HCT116 (cell line): ENCODE data around the gene RTKN2. TPM values are rescaled to one million over a fixed set of nuclear protein-coding genes. Genes with fewer than 3 reads are reported as not detected.

Experiments
- ATAC-seq: fragments of 200-7000 bp; cut with Tn5 transposase; 2 replicates; pipeline ENCODE4 v1.9.1; 2020; ENCODE audit warnings: mild to moderate bottlenecking, moderate library complexity
- BruUV-seq: library from RNA; stranded (reverse); fragments of 400-500 nt; replicated peaks from 2 replicates; lab custom pipeline; 2021; lab: Mats Ljungman, UMichigan
- CTCF ChIA-PET: fragments of 300-600 bp; sonication (Branson Sonifier 250); formaldehyde crosslinking; loops from one replicate; lab custom pipeline; 2021; ENCODE audit warnings: antibody characterized with exemption; lab: Charles Lee
- POLR2A ChIA-PET: fragments of 300-600, 350-600 bp; sonication (Branson Sonifier 250); formaldehyde crosslinking; loops from one replicate; lab custom pipeline; 2021; ENCODE audit warnings: antibody characterized with exemption; lab: Charles Lee
- RAD21 ChIA-PET, 2 experiments: fragments of 300-600 bp; sonication (Branson Sonifier 250); formaldehyde crosslinking; loops; one replicate each; lab custom pipeline; 2023; ENCODE audit warnings: low total read pairs in 2 of 2; ENCODE audit not compliant: uncharacterized antibody in 2 of 2, unreplicated experiment in 2 of 2, low non-redundant PET in 1 of 2; lab: Charles Lee
- DNase-seq: peaks from one replicate; pipeline ENCODE4 v3.0.0-alpha.2; 2010; ENCODE audit warnings: low read depth, low spot score
- H2AFZ ChIP-seq: fragments of 200-600 bp; shearing (Covaris generic), sonication (generic); 2 replicates; pipeline ENCODE4 v1.6.1; 2017; ENCODE audit warnings: low read depth, mixed run types, mixed read lengths, antibody characterized with exemption, low read length; ENCODE audit not compliant: poor library complexity, severe bottlenecking
- H3K27ac ChIP-seq: 2 replicates; pipeline ENCODE4 v1.5.1; 2012; ENCODE audit warnings: low read depth, low read length
- H3K27me3 ChIP-seq: fragments of 200-600 bp; sonication (generic); 2 replicates; pipeline ENCODE4 v1.6.1; 2016; ENCODE audit warnings: mixed run types, low read length, mixed read lengths; ENCODE audit not compliant: insufficient read depth
- H3K36me3 ChIP-seq, 2 experiments: fragments of 200-500 bp in 1 of 2; fragments of 200-600 bp in 1 of 2; sonication (Bioruptor generic) in 1 of 2; sonication (generic) in 1 of 2; 2 replicates each; pipeline versions ENCODE4 v1.5.1 to v1.6.1; 2014 to 2016; ENCODE audit warnings: low read length in 2 of 2, inconsistent platforms in 1 of 2, mixed read lengths in 1 of 2, mixed run types in 1 of 2; ENCODE audit not compliant: insufficient read depth in 2 of 2, control insufficient read depth in 1 of 2
- H3K4me1 ChIP-seq, 2 experiments: fragments of 200-600 bp in 1 of 2; sonication (generic) in 1 of 2; 2 replicates each; pipeline versions ENCODE4 v1.5.1 to v1.6.1; 2012 to 2017; ENCODE audit warnings: low read length in 2 of 2, inconsistent platforms in 1 of 2, mild to moderate bottlenecking in 1 of 2, mixed read lengths in 1 of 2, mixed run types in 1 of 2, moderate library complexity in 1 of 2; ENCODE audit not compliant: insufficient read depth in 2 of 2, control insufficient read depth in 1 of 2
- H3K4me2 ChIP-seq: fragments of 200-600 bp; sonication (generic); 2 replicates; pipeline ENCODE4 v1.6.1; 2017; ENCODE audit warnings: mixed run types, low read length, mixed read lengths
- H3K4me3 ChIP-seq, 2 experiments: fragments of 200-600 bp in 1 of 2; sonication (generic) in 1 of 2; replicated peaks in 1 of 2; 2 replicates each; pipeline ENCODE4 v1.5.1; 2011 to 2016; ENCODE audit warnings: low read length in 2 of 2, control low read depth in 1 of 2, low read depth in 1 of 2, mild to moderate bottlenecking in 1 of 2, mixed read lengths in 1 of 2, mixed run types in 1 of 2
- H3K79me2 ChIP-seq: fragments of 200-600 bp; sonication (generic); 2 replicates; pipeline ENCODE4 v1.6.1; 2017; ENCODE audit warnings: mild to moderate bottlenecking, mixed run types, low read length, moderate library complexity, mixed read lengths; ENCODE audit not compliant: insufficient read depth
- H3K9ac ChIP-seq: fragments of 200-600 bp; sonication (generic); 2 replicates; pipeline ENCODE4 v1.6.1; 2016; ENCODE audit warnings: low read length, mixed read lengths
- H3K9me2 ChIP-seq: fragments of 200-600 bp; sonication (generic), shearing (Covaris generic); 2 replicates; pipeline ENCODE4 v1.6.1; 2017; ENCODE audit warnings: mixed run types, mild to moderate bottlenecking, moderate library complexity; ENCODE audit not compliant: insufficient read depth
- H3K9me3 ChIP-seq, 2 experiments: fragments of 200-500 bp in 1 of 2; fragments of 200-600 bp in 1 of 2; sonication (Bioruptor generic) in 1 of 2; sonication (generic) in 1 of 2; 2 replicates each; pipeline ENCODE4 v1.6.1; 2014 to 2017; ENCODE audit warnings: low read length in 2 of 2, mixed read lengths in 2 of 2, inconsistent platforms in 1 of 2, low read depth in 1 of 2, mild to moderate bottlenecking in 1 of 2, mixed run types in 1 of 2, moderate library complexity in 1 of 2; ENCODE audit not compliant: control insufficient read depth in 1 of 2, insufficient read depth in 1 of 2
- H4K20me1 ChIP-seq: fragments of 200-600 bp; sonication (generic), shearing (Covaris generic); 2 replicates; pipeline ENCODE4 v1.6.1; 2017; ENCODE audit warnings: mixed run types, mild to moderate bottlenecking, moderate library complexity; ENCODE audit not compliant: insufficient read depth
- ATF3 ChIP-seq: IDR thresholded peaks from 2 replicates; pipeline ENCODE4 v1.6.1; 2012
- ELF1 ChIP-seq: IDR thresholded peaks from 2 replicates; pipeline ENCODE4 v1.6.1; 2012; ENCODE audit warnings: low read depth, borderline replicate concordance
- EZH2 ChIP-seq: fragments of 200-600 bp; sonication (generic); IDR thresholded peaks from 2 replicates; pipeline ENCODE4 v1.6.1; 2017; ENCODE audit warnings: antibody characterized with exemption, mixed run types
- POLR2A ChIP-seq: IDR thresholded peaks from 2 replicates; pipeline ENCODE4 v1.7.0; 2011; ENCODE audit warnings: borderline replicate concordance; ENCODE audit not compliant: insufficient read depth, insufficient read length; ENCODE audit errors: extremely low read depth
- POLR2AphosphoS5 ChIP-seq: IDR thresholded peaks from 2 replicates; pipeline ENCODE4 v1.6.1; 2011; ENCODE audit warnings: mild to moderate bottlenecking, low read depth, low read length, moderate library complexity
- RAD21 ChIP-seq: IDR thresholded peaks from 2 replicates; pipeline ENCODE4 v1.6.1; 2012; ENCODE audit warnings: low read depth, mild to moderate bottlenecking
- REST ChIP-seq: IDR thresholded peaks from 2 replicates; pipeline ENCODE4 v1.6.1; 2012; ENCODE audit warnings: low read depth
- SIN3A ChIP-seq: IDR thresholded peaks from 2 replicates; pipeline ENCODE4 v1.6.1; 2012; ENCODE audit warnings: low read depth
- YY1 ChIP-seq: IDR thresholded peaks from 2 replicates; pipeline ENCODE4 v1.6.1; 2011; ENCODE audit warnings: low read length, low read depth, moderate library complexity, mild to moderate bottlenecking; ENCODE audit not compliant: insufficient replicate concordance; ENCODE audit errors: extremely low read depth
- ZBTB33 ChIP-seq: IDR thresholded peaks from 2 replicates; pipeline ENCODE4 v1.6.1; 2011; ENCODE audit warnings: mild to moderate bottlenecking, low read length, moderate library complexity; ENCODE audit not compliant: insufficient replicate concordance; ENCODE audit errors: extremely low read depth
- ZFX ChIP-seq: fragments of 450-650 bp; IDR thresholded peaks from 2 replicates; pipeline ENCODE4 v1.6.1; 2017
- intact Hi-C: fragments of 100-400 bp; cut with micrococcal nuclease; formaldehyde crosslinking; loops from 2 replicates; pipeline ENCODE4 v1.10.0; 2022
- total RNA-seq: library from RNA; stranded (reverse); gene quantifications from one replicate; pipeline ENCODE4 v1.2.1, GENCODE V29; 2021; ENCODE audit not compliant: unreplicated experiment

Gene RTKN2
- total RNA-seq, 1 experiment from 2014 or later = 7.9 TPM

- no peak for TF ChIP-seq REST
- no peak for TF ChIP-seq ATF3
- TF ChIP-seq EZH2 = no peak
Observed at GRCh38 chr10:62162261-62162981, 106.2 kb downstream of the RTKN2 start (continued).

- H3K27me3 ChIP-seq = no peaks in the 10 kb centered on the region
- no peaks in the 10 kb centered on the region for H3K79me2 ChIP-seq
- DNase-seq = no peak
- no peak overlapping the region for H3K9ac ChIP-seq
- no peak overlapping the region for H2AFZ ChIP-seq
- CTCF ChIA-PET = no interaction called here
- BruUV-seq = no TSS peak
- no peak for ATAC-seq
- H3K27ac ChIP-seq = no peak overlapping the region
- H3K4me1 ChIP-seq = no peaks in the 10 kb centered on the region
- no peaks in the 10 kb centered on the region for H3K9me3 ChIP-seq
- no peak overlapping the region for H3K4me2 ChIP-seq
- POLR2A ChIA-PET = no interaction called here
- intact Hi-C loops = no loop called here
- no peaks in the 10 kb centered on the region for H3K9me2 ChIP-seq
- no peak overlapping the region for H3K4me3 ChIP-seq
- RAD21 ChIA-PET = no interaction called here
- H4K20me1 ChIP-seq = no peaks in the 10 kb centered on the region
- no peaks in the 10 kb centered on the region for H3K36me3 ChIP-seq
- no peak for TF ChIP-seq POLR2AphosphoS5
- no peak for TF ChIP-seq ZBTB33
- no peak for TF ChIP-seq SIN3A
- no peak for TF ChIP-seq POLR2A
- no peak for TF ChIP-seq ZFX
- TF ChIP-seq EZH2 = no peak
- no peak for TF ChIP-seq YY1
- TF ChIP-seq ELF1 = no peak
- TF ChIP-seq REST = no peak
- TF ChIP-seq RAD21 = no peak
Observed at GRCh38 chr10:62159351-62159750, 109.3 kb downstream of the RTKN2 start.
